ENCODE measurements around the gene LMTK3.

DNA sequence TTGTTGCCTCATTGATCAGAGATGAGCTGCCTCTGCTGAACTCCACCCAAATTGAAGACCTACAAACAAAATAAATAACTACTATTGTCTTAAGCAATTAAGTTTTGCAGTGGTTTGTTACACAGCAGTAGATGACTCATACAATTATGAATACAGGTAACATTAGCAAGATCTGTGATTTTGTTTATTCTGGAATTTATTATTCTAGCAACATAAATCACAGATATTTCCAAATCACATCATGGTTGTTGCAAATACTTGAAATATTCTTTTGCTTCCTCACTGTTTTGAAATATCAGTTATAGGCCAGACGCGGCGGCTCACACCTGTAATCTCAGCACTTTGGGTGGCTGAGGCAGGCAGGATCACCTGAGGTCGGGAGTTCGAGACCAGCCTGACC, 13.1 kb upstream of the LMTK3 start:
- TF ChIP-seq, protein P1, sequence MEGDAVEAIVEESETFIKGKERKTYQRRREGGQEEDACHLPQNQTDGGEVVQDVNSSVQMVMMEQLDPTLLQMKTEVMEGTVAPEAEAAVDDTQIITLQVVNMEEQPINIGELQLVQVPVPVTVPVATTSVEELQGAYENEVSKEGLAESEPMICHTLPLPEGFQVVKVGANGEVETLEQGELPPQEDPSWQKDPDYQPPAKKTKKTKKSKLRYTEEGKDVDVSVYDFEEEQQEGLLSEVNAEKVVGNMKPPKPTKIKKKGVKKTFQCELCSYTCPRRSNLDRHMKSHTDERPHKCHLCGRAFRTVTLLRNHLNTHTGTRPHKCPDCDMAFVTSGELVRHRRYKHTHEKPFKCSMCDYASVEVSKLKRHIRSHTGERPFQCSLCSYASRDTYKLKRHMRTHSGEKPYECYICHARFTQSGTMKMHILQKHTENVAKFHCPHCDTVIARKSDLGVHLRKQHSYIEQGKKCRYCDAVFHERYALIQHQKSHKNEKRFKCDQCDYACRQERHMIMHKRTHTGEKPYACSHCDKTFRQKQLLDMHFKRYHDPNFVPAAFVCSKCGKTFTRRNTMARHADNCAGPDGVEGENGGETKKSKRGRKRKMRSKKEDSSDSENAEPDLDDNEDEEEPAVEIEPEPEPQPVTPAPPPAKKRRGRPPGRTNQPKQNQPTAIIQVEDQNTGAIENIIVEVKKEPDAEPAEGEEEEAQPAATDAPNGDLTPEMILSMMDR (IDR thresholded peaks at IDR 0.05; ENCODE audit: poor library complexity, severe bottlenecking): no peak
- no peak for TF ChIP-seq SMC3 (conservative IDR thresholded peaks at IDR 0.05; ENCODE audit: poor library complexity)
- no peak for TF ChIP-seq RAD21 (conservative IDR thresholded peaks at IDR 0.05)
- TF ChIP-seq, protein P2, sequence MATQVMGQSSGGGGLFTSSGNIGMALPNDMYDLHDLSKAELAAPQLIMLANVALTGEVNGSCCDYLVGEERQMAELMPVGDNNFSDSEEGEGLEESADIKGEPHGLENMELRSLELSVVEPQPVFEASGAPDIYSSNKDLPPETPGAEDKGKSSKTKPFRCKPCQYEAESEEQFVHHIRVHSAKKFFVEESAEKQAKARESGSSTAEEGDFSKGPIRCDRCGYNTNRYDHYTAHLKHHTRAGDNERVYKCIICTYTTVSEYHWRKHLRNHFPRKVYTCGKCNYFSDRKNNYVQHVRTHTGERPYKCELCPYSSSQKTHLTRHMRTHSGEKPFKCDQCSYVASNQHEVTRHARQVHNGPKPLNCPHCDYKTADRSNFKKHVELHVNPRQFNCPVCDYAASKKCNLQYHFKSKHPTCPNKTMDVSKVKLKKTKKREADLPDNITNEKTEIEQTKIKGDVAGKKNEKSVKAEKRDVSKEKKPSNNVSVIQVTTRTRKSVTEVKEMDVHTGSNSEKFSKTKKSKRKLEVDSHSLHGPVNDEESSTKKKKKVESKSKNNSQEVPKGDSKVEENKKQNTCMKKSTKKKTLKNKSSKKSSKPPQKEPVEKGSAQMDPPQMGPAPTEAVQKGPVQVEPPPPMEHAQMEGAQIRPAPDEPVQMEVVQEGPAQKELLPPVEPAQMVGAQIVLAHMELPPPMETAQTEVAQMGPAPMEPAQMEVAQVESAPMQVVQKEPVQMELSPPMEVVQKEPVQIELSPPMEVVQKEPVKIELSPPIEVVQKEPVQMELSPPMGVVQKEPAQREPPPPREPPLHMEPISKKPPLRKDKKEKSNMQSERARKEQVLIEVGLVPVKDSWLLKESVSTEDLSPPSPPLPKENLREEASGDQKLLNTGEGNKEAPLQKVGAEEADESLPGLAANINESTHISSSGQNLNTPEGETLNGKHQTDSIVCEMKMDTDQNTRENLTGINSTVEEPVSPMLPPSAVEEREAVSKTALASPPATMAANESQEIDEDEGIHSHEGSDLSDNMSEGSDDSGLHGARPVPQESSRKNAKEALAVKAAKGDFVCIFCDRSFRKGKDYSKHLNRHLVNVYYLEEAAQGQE (IDR thresholded peaks at IDR 0.05; ENCODE audit: borderline replicate concordance): no peak
- no peak for TF ChIP-seq EZH2 (IDR thresholded peaks at IDR 0.05; ENCODE audit: borderline replicate concordance, insufficient read depth, low read length, poor library complexity, severe bottlenecking)
- TF ChIP-seq POLR2AphosphoS5 (IDR thresholded peaks at IDR 0.05): no peak
- no peak for TF ChIP-seq TAF1 (IDR thresholded peaks at IDR 0.05; ENCODE audit: low read depth)
